AG04449 (cell line): ENCODE measurements around the gene PRKN.

Source experiments
- CTCF ChIA-PET: fragments of 350-600 bp; formaldehyde crosslinking; extraction: SDS; loops from one replicate; lab custom pipeline; 2021; ENCODE audit warnings: antibody characterized with exemption; lab: Yijun Ruan, JAX
- POLR2A ChIA-PET: fragments of 400-600, 350-600 bp; formaldehyde crosslinking; extraction: SDS; loops from one replicate; lab custom pipeline; 2020; ENCODE audit warnings: antibody characterized with exemption, inconsistent platforms; lab: Yijun Ruan, JAX
- DNase-seq: peaks from one replicate; pipeline ENCODE4 v3.0.0-alpha.2; 2010; ENCODE audit warnings: low read depth, low spot score
- H3K4me3 ChIP-seq: 2 replicates; pipeline ENCODE4 v1.5.1; 2011; ENCODE audit warnings: low read depth, mild to moderate bottlenecking, control low read depth, low read length
- TF ChIP-seq, protein P1 (sequence below): IDR thresholded peaks from one replicate; pipeline ENCODE4 v1.5.1; 2011; ENCODE audit warnings: mild to moderate bottlenecking, moderate library complexity, low read length, control low read depth, inconsistent platforms; ENCODE audit not compliant: insufficient read depth; ENCODE audit errors: missing control alignments

The PRKN gene

DNA sequence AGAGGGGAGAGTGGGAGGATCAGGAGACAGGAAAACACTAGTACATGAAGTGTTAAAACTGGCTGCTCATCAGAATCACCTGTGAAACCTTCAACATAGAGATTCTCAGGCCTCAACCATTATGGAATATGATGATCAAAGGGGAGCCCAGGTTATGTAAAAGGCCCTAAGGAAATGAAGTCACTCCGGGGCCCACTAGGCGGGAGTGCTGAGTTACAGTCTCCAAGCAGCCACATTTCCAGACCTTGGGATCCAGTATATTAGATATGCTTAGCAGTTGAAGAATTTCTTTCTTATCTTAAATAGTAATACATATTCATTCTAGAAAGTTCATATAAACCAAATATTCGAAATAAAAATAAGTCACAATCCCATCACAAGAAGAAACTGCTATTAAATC is 476.3 kb downstream of the PRKN start:
- H3K4me3 ChIP-seq = no peak overlapping the region
- DNase-seq = no peak
- CTCF ChIA-PET = no interaction called here
- TF ChIP-seq, protein P1, sequence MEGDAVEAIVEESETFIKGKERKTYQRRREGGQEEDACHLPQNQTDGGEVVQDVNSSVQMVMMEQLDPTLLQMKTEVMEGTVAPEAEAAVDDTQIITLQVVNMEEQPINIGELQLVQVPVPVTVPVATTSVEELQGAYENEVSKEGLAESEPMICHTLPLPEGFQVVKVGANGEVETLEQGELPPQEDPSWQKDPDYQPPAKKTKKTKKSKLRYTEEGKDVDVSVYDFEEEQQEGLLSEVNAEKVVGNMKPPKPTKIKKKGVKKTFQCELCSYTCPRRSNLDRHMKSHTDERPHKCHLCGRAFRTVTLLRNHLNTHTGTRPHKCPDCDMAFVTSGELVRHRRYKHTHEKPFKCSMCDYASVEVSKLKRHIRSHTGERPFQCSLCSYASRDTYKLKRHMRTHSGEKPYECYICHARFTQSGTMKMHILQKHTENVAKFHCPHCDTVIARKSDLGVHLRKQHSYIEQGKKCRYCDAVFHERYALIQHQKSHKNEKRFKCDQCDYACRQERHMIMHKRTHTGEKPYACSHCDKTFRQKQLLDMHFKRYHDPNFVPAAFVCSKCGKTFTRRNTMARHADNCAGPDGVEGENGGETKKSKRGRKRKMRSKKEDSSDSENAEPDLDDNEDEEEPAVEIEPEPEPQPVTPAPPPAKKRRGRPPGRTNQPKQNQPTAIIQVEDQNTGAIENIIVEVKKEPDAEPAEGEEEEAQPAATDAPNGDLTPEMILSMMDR = no peak
- POLR2A ChIA-PET = no interaction called here

DNA sequence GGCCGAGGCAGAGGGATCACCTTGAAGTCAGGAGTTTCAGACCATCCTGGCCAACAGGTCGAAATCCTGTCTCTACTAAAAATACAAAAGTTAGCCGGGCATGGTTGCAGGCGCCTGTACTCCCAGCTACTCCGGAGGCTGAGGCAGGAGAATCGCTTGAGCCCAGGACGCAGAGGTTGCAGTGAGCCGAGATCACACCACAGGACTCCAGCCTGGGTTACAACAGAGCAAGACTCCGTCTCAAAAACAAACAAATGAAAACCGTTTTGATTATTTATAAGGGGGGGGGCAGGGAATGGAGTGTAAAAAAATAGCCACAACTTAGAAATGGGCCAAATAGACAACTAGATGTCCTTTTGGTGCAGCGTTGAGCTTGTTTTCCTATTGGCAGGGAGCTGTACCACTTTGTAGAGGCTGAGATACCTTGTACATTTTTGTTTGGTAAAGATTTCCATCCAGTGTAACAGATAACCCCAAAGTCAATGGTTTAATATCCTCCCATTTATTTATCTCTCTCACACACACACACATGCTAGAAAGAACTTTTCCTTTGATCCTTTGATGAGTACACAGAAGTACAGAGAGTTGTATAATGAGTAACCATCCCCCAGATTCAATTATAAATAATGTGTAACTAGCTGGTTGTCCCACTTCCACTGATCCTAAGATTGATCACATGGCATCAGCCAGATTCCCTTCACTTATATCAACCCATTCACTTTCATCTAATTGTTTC is 477.5 kb downstream of the PRKN start:
- no peak overlapping the region for H3K4me3 ChIP-seq
- CTCF ChIA-PET = no interaction called here
- TF ChIP-seq, protein P1 = no peak
- POLR2A ChIA-PET = no interaction called here
- no peak for DNase-seq

DNA sequence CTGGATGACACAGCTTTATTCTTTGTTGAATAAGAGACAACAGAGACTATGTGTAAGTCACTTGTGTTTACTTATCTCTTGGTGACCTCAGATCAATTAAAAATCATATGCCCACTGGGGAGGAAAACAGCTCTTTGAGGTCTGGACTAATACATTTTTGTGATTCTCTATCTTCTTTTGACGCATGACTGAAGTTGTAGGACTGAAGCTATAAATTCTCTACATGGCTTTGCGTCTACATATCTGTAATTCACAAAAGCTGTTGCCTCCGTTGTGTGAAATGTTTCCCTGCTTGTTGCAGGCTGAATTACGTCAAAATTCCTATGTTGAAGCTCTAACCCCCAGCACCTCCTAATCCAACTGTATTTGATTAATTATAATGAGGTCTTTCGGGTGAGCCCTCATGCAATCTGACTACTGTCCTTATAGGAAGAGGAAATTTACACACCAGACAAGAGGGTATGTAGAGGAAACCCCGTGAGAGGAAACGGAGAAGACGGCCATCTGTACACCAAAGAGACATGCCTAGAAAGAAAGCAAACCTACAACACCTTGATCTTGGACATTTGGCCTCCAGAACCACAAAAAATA is 481.6 kb downstream of the PRKN start:
- TF ChIP-seq, protein P1 = no peak
- ChIA-PET POLR2A (no interaction called here), CTCF (no interaction called here)
- H3K4me3 ChIP-seq = no peak overlapping the region
- DNase-seq = no peak

DNA sequence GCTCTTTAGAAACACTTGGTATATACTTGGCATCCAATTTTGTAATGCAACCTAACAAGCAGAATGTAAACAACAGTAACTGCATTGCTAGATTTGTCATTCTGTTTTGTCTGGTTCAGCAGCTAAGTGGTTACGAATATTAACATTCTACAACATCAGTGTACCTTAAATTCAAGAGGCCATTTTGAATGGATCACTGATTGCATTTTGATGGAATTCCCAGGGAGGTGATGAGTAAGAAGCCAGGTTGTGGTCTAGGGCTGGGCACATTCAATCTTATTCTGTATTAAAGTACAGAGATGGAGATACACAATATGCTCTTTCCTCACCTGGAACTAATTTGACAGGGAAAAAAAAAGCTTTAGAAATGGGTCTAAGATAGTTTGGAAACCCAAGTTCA is 483.5 kb downstream of the PRKN start:
- no peak overlapping the region for H3K4me3 ChIP-seq
- CTCF ChIA-PET = no interaction called here
- TF ChIP-seq, protein P1 = no peak
- DNase-seq = no peak
- POLR2A ChIA-PET = no interaction called here

- ChIA-PET POLR2A (no interaction called here), CTCF (no interaction called here)
- no peak for DNase-seq
- TF ChIP-seq, protein P1 = no peak
- H3K4me3 ChIP-seq = no peak overlapping the region
Observed at GRCh38 chr6:162242915-162243314, 484.7 kb downstream of the PRKN start.

GRCh38 chr6:162239330-162239729 is 488.2 kb downstream of the PRKN start:
- H3K4me3 ChIP-seq = no peak overlapping the region
- POLR2A ChIA-PET = no interaction called here
- DNase-seq = no peak
- CTCF ChIA-PET = no interaction called here
- TF ChIP-seq, protein P1 = no peak
